Trophoblast cell (in vitro differentiated cells and primary cell): ENCODE results near the gene RPRD2.

Source experiments
- DNase-seq, 2 donors: peaks; one replicate each; pipeline ENCODE4 v3.0.0-alpha.2; 2016
- H2AFZ ChIP-seq: 2 replicates; pipeline ENCODE4 v1.6.1; 2013; ENCODE audit warnings: low read length, moderate library complexity, mild to moderate bottlenecking; ENCODE audit not compliant: insufficient read depth, poor library complexity
- H2AK5ac ChIP-seq: 2 replicates; pipeline ENCODE4 v1.6.1; 2013; ENCODE audit warnings: mild to moderate bottlenecking, low read length
- H2BK120ac ChIP-seq: 2 replicates; pipeline ENCODE4 v1.6.1; 2013; ENCODE audit warnings: low read length, mild to moderate bottlenecking, moderate library complexity; ENCODE audit not compliant: insufficient read depth, poor library complexity
- H2BK12ac ChIP-seq: 2 replicates; pipeline ENCODE4 v1.6.1; 2013; ENCODE audit warnings: mild to moderate bottlenecking, low read length, moderate library complexity
- H2BK5ac ChIP-seq: 2 replicates; pipeline ENCODE4 v1.6.1; 2013; ENCODE audit warnings: low read length, low read depth, moderate library complexity, mild to moderate bottlenecking; ENCODE audit not compliant: poor library complexity
- H3K14ac ChIP-seq: 2 replicates; pipeline ENCODE4 v1.6.1; 2013; ENCODE audit warnings: mild to moderate bottlenecking, low read length
- H3K18ac ChIP-seq: 2 replicates; pipeline ENCODE4 v1.6.1; 2013; ENCODE audit warnings: mild to moderate bottlenecking, low read length
- H3K23ac ChIP-seq: 2 replicates; pipeline ENCODE4 v1.6.1; 2013; ENCODE audit warnings: low read length
- H3K27ac ChIP-seq: 2 replicates; pipeline ENCODE4 v1.5.1; 2013; ENCODE audit warnings: low read depth, mild to moderate bottlenecking, inconsistent platforms, low read length, moderate library complexity
- H3K27me3 ChIP-seq: 2 replicates; pipeline ENCODE4 v1.6.1; 2013; ENCODE audit warnings: inconsistent platforms, mild to moderate bottlenecking, low read length, moderate library complexity; ENCODE audit not compliant: insufficient read depth
- H3K36me3 ChIP-seq, 2 experiments: 1 replicate in 1 of 2; 2 replicates in 1 of 2; pipeline ENCODE4 v1.6.1; 2013; ENCODE audit warnings: low read length in 2 of 2, mild to moderate bottlenecking in 2 of 2, moderate library complexity in 1 of 2; ENCODE audit not compliant: insufficient read depth in 2 of 2, control insufficient read depth in 1 of 2
- H3K4ac ChIP-seq: 2 replicates; pipeline ENCODE4 v1.6.1; 2013; ENCODE audit warnings: low read depth, mild to moderate bottlenecking, low read length, moderate library complexity
- H3K4me1 ChIP-seq, 2 experiments: 1 replicate in 1 of 2; 2 replicates in 1 of 2; pipeline ENCODE4 v1.6.1; 2013; ENCODE audit warnings: low read length in 2 of 2, mild to moderate bottlenecking in 2 of 2, moderate library complexity in 1 of 2; ENCODE audit not compliant: insufficient read depth in 2 of 2, control insufficient read depth in 1 of 2
- H3K4me2 ChIP-seq: 2 replicates; pipeline ENCODE4 v1.6.1; 2013; ENCODE audit warnings: inconsistent platforms, mild to moderate bottlenecking, low read length, moderate library complexity
- H3K4me3 ChIP-seq: 2 replicates; pipeline ENCODE4 v1.5.1; 2013; ENCODE audit warnings: mild to moderate bottlenecking, low read depth, low read length, inconsistent platforms
- H3K79me1 ChIP-seq: one replicate; pipeline ENCODE4 v1.6.1; 2013; ENCODE audit warnings: low read length
- H3K79me2 ChIP-seq: 2 replicates; pipeline ENCODE4 v1.6.1; 2013; ENCODE audit warnings: low read length, mild to moderate bottlenecking; ENCODE audit not compliant: control insufficient read depth, insufficient read depth, poor library complexity
- H3K9ac ChIP-seq: 2 replicates; pipeline ENCODE4 v1.6.1; 2013; ENCODE audit warnings: mild to moderate bottlenecking, low read length
- H3K9me3 ChIP-seq: 2 replicates; pipeline ENCODE4 v1.6.1; 2013; ENCODE audit warnings: low read depth, mild to moderate bottlenecking, control low read depth, inconsistent platforms, low read length; ENCODE audit not compliant: insufficient read depth
- H4K12ac ChIP-seq: 2 replicates; pipeline ENCODE4 v1.6.1; 2013; ENCODE audit warnings: low read depth, mild to moderate bottlenecking, low read length, moderate library complexity
- H4K8ac ChIP-seq: 2 replicates; pipeline ENCODE4 v1.6.1; 2013; ENCODE audit warnings: low read depth, mild to moderate bottlenecking, low read length, moderate library complexity
- H4K91ac ChIP-seq: one replicate; pipeline ENCODE4 v1.6.1; 2013; ENCODE audit warnings: low read depth, mild to moderate bottlenecking, low read length, moderate library complexity
- WGBS: extraction: QIAGEN DNeasy Blood & Tissue Kit; methylation state at CpG from one replicate; pipeline ENCODE4 v1.1.7; 2013; ENCODE audit warnings: missing lambda C conversion rate; ENCODE audit not compliant: insufficient read length, insufficient coverage; ENCODE audit errors: extremely low coverage; 5-methylcytosine and 5-hydroxymethylcytosine counted together

The RPRD2 gene

GRCh38 chr1:150474869-150475268 lies 110.9 kb downstream of the RPRD2 start:
- Histone ChIP-seq H3K4me3 (no peak overlapping the region), H3K9ac (no peak overlapping the region), H3K79me1 (no peaks in the 10 kb centered on the region), H3K23ac (no peak overlapping the region), H4K8ac (no peak overlapping the region), H3K9me3 (no peaks in the 10 kb centered on the region), H3K4me2 (no peak overlapping the region), H3K27me3 (no peaks in the 10 kb centered on the region), H3K36me3 (peaks cover 25 to 28% of the 10 kb centered on the region in 2 experiments), H3K4me1 (no peaks in the 10 kb centered on the region), H3K18ac (no peak overlapping the region), H2AK5ac (no peak overlapping the region), H2BK120ac (no peak overlapping the region), H2AFZ (no peak overlapping the region), H4K12ac (no peak overlapping the region), H3K4ac (no peak overlapping the region), H2BK12ac (no peak overlapping the region), H3K14ac (no peak overlapping the region), H3K79me2 (no peaks in the 10 kb centered on the region), H3K27ac (no peak overlapping the region), H4K91ac (no peak overlapping the region), H2BK5ac (no peak overlapping the region)
- no CpG with 5 or more reads among the region's 4 CpGs for WGBS
- no peak for DNase-seq

GRCh38 chr1:150476754-150477153 lies 112.8 kb downstream of the RPRD2 start:
- H3K9ac ChIP-seq: no peak overlapping the region
- H2BK12ac ChIP-seq: no peak overlapping the region
- H3K36me3 ChIP-seq: peaks cover 14% of the 10 kb centered on the region in 2 experiments
- WGBS: no CpG with 5 or more reads among the region's 3 CpGs
- no peaks in the 10 kb centered on the region for H3K79me1 ChIP-seq
- H4K8ac ChIP-seq: no peak overlapping the region
- H2AK5ac ChIP-seq: no peak overlapping the region
- no peak overlapping the region for H2BK5ac ChIP-seq
- H3K4me1 ChIP-seq: no peaks in the 10 kb centered on the region
- no peak overlapping the region for H2AFZ ChIP-seq
- no peak overlapping the region for H3K27ac ChIP-seq
- H3K18ac ChIP-seq: no peak overlapping the region
- H3K14ac ChIP-seq: no peak overlapping the region
- H3K4me2 ChIP-seq: no peak overlapping the region
- H3K4ac ChIP-seq: no peak overlapping the region
- no peaks in the 10 kb centered on the region for H3K9me3 ChIP-seq
- no peaks in the 10 kb centered on the region for H3K79me2 ChIP-seq
- no peak overlapping the region for H3K4me3 ChIP-seq
- no peak overlapping the region for H4K12ac ChIP-seq
- DNase-seq: no peak
- no peak overlapping the region for H2BK120ac ChIP-seq
- no peak overlapping the region for H4K91ac ChIP-seq
- no peak overlapping the region for H3K23ac ChIP-seq
- H3K27me3 ChIP-seq: no peaks in the 10 kb centered on the region

GRCh38 chr1:150477320-150477719 lies 113.4 kb downstream of the RPRD2 start:
- Histone ChIP-seq H3K79me1 (no peaks in the 10 kb centered on the region), H4K8ac (no peak overlapping the region), H3K9me3 (no peaks in the 10 kb centered on the region), H4K91ac (no peak overlapping the region), H3K18ac (no peak overlapping the region), H2BK120ac (no peak overlapping the region), H2AFZ (no peak overlapping the region), H4K12ac (no peak overlapping the region), H2BK12ac (no peak overlapping the region), H3K27me3 (no peaks in the 10 kb centered on the region), H3K79me2 (no peaks in the 10 kb centered on the region), H2BK5ac (no peak overlapping the region), H3K4ac (no peak overlapping the region), H3K14ac (no peak overlapping the region), H3K23ac (peak overlapping the region; percentile 4), H3K36me3 (peaks cover 8% of the 10 kb centered on the region in 2 experiments), H3K4me3 (no peak overlapping the region), H2AK5ac (no peak overlapping the region), H3K9ac (no peak overlapping the region), H3K4me1 (no peaks in the 10 kb centered on the region), H3K27ac (no peak overlapping the region), H3K4me2 (no peak overlapping the region)
- no peak for DNase-seq
- no CpG with 5 or more reads among the region's 1 CpG for WGBS

DNA sequence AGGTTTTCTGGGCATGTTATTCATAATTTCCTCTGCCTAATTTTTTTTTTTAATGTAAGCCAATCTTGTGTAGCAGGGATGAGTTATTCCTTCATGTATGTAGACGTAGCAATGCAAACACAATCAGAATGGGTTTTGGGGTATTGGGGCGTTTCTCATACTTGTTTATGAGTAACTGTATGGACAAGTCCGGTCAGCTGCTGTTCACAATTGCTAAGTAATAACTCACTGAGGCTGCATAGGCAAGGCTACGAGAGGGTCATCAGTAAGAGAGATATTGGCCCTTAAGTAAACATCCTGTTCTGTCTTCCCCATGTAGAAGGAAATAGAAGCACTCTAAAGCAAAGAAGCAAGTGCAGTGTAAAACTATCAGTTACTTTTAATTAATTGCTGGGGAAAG lies 113.8 kb downstream of the RPRD2 start:
- DNase-seq: no peak
- Histone ChIP-seq H3K36me3 (peaks cover 4% of the 10 kb centered on the region in 2 experiments), H3K4ac (no peak overlapping the region), H2BK12ac (no peak overlapping the region), H3K4me3 (no peak overlapping the region), H4K91ac (no peak overlapping the region), H3K4me1 (no peaks in the 10 kb centered on the region), H3K23ac (no peak overlapping the region), H3K9ac (no peak overlapping the region), H3K27ac (no peak overlapping the region), H3K18ac (no peak overlapping the region), H3K4me2 (no peak overlapping the region), H2AFZ (no peak overlapping the region), H2AK5ac (no peak overlapping the region), H4K8ac (no peak overlapping the region), H3K9me3 (no peaks in the 10 kb centered on the region), H2BK5ac (no peak overlapping the region), H3K14ac (no peak overlapping the region), H4K12ac (no peak overlapping the region), H3K79me2 (no peaks in the 10 kb centered on the region), H2BK120ac (no peak overlapping the region), H3K79me1 (no peaks in the 10 kb centered on the region), H3K27me3 (no peaks in the 10 kb centered on the region)
- WGBS: no CpG with 5 or more reads among the region's 4 CpGs
